Measurements from ENCODE around the gene POLN. TPM values are rescaled to one million over a fixed set of nuclear protein-coding genes. Genes with fewer than 3 reads are reported as not detected.

POLN gene
- total RNA-seq, 1 donor from 2014 or later: 2.2 TPM

DNA sequence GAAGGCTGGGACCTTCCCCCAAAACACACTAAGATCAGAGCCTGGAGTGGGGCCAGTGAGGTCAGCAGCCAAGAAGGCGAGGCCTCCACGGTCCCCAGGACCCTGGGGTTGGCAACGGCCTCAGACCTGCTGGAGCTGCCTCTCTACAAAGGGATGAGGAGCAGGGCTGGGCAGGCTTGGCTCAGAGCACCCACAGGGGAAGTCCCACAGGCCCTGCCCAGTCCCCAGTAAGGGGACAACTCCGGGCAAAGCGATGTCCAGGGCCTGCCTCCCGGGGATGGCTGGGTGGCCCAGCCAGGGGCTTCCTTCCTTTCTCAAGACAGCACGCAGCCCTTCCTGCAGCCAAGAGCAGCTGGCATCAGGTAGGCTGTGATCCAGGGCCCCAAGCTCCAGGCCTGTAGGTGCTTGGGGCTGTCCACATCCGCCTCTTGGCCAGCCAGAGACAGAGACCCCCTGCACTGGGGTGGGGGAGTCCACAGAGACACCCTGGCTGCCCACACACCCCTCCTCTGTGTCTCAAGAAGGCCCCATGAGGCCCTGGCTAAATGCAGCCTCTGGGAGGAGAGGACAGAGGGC, 14.3 kb upstream of the POLN start:
- ATAC-seq (peak; percentile 31 to 36), DNase-seq (peak; percentile 55)
- Histone ChIP-seq H3K27me3 (ENCODE audit: low read depth) (no peaks in the 10 kb centered on the region), H3K4me3 (peak overlapping the region; percentile 20), H3K36me3 (peaks cover 63% of the 10 kb centered on the region), H3K9me3 (no peaks in the 10 kb centered on the region), H3K4me1 (peaks cover 60% of the 10 kb centered on the region), H3K27ac (peak overlapping the region; percentile 87)
- TF ChIP-seq, protein P1, sequence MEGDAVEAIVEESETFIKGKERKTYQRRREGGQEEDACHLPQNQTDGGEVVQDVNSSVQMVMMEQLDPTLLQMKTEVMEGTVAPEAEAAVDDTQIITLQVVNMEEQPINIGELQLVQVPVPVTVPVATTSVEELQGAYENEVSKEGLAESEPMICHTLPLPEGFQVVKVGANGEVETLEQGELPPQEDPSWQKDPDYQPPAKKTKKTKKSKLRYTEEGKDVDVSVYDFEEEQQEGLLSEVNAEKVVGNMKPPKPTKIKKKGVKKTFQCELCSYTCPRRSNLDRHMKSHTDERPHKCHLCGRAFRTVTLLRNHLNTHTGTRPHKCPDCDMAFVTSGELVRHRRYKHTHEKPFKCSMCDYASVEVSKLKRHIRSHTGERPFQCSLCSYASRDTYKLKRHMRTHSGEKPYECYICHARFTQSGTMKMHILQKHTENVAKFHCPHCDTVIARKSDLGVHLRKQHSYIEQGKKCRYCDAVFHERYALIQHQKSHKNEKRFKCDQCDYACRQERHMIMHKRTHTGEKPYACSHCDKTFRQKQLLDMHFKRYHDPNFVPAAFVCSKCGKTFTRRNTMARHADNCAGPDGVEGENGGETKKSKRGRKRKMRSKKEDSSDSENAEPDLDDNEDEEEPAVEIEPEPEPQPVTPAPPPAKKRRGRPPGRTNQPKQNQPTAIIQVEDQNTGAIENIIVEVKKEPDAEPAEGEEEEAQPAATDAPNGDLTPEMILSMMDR (IDR thresholded peaks at IDR 0.05): no peak
- intact Hi-C loops (cut with DNase I): no loop called here

DNA sequence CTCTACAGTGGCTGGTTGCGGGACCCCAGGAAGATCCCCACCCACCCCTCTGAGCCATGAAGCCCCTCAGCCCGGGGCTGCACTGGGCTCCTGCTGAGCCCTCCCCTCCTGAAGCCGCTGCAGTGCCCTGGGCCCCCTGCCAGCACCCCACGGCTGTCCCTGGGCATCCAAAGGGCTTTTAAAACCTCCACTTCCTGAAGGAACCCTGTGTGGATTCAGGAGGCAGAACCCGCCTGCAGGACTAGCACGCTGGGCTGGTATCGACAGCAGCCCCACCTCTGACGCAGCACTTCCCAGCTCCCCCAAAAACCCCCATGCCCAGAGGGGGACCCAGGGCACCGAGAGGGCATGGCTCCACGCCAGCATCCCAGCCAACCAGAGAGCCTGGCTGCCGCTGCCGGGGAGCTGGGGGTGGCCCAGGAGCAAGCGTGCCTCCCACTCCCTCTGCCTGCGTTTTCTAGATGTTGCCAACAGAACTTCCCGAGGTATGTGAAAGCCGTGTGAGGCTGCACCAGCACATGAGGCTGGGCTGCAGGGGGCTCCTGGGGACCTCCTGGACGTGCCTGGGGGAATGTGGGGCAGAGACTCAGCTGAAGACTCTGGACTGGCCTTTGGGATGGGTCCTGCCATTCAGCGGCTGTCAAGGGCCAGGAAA, 13.7 kb upstream of the POLN start:
- intact Hi-C loops (cut with DNase I): no loop called here
- DNase-seq (peak; percentile 49), ATAC-seq (peak in 1 of 2 donors; percentile 4)
- Histone ChIP-seq H3K4me1 (peaks cover 58% of the 10 kb centered on the region), H3K27ac (peak overlapping the region; percentile 87), H3K9me3 (no peaks in the 10 kb centered on the region), H3K4me3 (peak overlapping the region; percentile 20), H3K27me3 (ENCODE audit: low read depth) (no peaks in the 10 kb centered on the region), H3K36me3 (peaks cover 69% of the 10 kb centered on the region)
- TF ChIP-seq, protein P1 (IDR thresholded peaks at IDR 0.05): no peak

DNA sequence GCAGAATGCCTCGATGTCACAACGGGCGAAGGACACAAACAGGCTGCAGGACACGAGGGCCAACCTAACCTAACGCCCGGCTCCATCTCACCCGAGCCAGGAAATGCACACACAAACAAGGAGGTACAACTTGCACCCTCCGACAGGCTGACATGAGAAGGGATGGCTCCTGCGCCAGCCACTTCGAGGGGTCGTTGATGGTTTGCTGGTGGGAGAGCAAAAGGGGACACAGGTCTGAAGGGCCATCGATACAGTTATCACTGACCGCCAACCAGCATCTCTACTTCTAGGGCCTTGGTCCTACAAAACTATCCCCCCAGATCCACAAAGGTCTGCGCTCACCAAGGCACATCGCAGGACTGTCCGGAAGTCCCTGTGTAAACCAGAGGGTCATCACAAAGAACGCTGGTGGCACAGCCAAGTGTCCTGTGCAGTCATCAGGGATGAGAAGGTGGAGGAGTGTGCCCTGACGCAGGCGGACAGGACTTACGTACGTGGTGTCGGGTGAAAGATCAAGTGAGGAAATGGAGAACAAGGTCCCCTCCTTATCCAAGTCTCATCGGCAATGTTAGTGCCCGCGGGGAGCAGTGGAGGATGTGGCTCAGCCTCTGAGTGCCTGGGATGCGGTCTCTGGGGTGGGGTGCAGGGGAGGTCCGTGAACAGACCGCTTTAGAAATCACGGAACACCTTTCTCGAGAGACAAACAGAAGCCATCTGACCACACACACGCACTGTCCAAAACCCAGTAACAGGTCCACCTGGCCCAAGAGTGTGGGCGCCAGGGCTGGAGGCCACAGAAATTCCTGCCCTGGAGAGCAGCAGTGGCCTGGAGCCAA, 13.0 kb upstream of the POLN start:
- Histone ChIP-seq H3K9me3 (no peaks in the 10 kb centered on the region), H3K36me3 (peaks cover 77% of the 10 kb centered on the region), H3K27ac (peak overlapping the region; percentile 87), H3K4me1 (peaks cover 50% of the 10 kb centered on the region), H3K27me3 (ENCODE audit: low read depth) (no peaks in the 10 kb centered on the region), H3K4me3 (no peak overlapping the region)
- intact Hi-C loops (cut with DNase I): no loop called here
- ATAC-seq (no peak), DNase-seq (peak; percentile 32)
- TF ChIP-seq, protein P1 (IDR thresholded peaks at IDR 0.05): no peak

DNA sequence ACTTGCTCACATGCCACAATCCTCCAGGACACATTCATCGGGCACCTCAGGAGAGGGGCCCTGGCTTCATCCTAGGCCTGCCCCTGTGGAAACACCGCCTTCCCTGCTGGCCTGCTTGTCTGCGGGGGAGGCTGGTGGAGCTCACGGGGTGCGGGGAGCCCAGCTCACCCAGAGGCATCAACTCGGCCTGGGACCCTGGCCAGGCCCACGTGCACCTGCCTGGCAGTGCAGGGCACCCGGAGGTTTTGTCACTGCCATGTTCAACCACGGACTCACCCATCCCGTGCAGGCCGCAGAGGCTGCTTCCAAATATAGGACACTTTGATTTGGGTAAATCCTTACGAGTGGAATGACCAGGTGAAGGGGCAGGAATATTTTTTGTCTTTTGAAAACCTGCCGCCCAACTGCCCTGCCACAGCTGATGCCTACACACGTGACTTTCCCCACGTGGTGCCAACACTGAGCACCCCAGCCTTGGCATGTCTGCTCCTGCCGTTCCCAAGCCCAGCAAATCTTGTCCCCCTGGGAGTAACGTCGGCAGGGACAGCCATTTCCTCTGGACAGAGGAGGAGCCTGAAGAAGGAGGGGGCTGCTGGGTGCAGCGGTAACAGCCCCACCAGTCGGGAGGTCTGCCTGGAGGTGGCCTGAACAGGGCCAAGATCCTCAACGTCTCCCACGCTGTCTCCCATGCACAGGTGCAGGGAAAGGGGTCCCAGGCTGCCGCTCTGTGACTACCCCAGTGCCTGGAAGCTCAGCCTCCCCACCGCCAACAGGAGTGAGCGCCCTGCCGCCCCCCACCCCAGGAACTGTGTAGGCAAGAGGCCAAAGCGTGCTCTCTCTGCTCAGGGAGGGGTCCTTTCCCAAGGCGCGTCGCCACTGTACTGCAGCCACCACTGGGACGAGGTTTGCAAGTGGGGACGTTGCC, 11.5 kb upstream of the POLN start:
- Histone ChIP-seq H3K27ac (no peak overlapping the region), H3K36me3 (peaks cover 81% of the 10 kb centered on the region), H3K4me3 (no peak overlapping the region), H3K27me3 (ENCODE audit: low read depth) (no peaks in the 10 kb centered on the region), H3K4me1 (peaks cover 43% of the 10 kb centered on the region), H3K9me3 (no peaks in the 10 kb centered on the region)
- TF ChIP-seq, protein P1 (IDR thresholded peaks at IDR 0.05): no peak
- DNase-seq (peak; percentile 33), ATAC-seq (no peak)
- intact Hi-C loops (cut with DNase I): no loop called here
